ENCODE measurements around the gene EREG. TPM values are rescaled to one million over a fixed set of nuclear protein-coding genes. Genes with fewer than 3 reads are reported as not detected.
"Not testable (repeated sequence)": the region's sequence is repeated elsewhere in the genome, so short reads cannot be mapped to it uniquely, and the experiment has no call there.

EREG gene
- total RNA-seq, 1 donor from 2014 or later, result not detected

DNA sequence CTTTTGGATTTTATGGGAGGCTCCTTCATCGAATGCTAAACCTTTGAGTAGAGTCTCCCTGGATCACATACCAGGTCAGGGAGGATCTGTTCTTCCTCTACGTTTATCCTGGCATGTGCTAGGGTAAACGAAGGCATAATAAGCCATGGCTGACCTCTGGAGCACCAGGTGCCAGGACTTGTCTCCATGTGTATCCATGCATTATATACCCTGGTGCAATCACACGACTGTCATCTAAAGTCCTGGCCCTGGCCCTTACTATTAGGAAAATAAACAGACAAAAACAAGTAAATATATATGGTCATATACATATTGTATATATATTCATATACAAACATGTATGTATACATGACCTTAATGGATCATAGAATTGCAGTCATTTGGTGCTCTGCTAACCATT is 21.2 kb downstream of the EREG start:
- Mint-ChIP-seq H3K27ac (no peak overlapping the region), H3K27me3 (peaks cover 5% of the 10 kb centered on the region), H3K36me3 (ENCODE audit: low read depth) (no peaks in the 10 kb centered on the region), H3K9me3 (no peaks in the 10 kb centered on the region), H3K4me3 (no peak overlapping the region), H3K4me1 (no peaks in the 10 kb centered on the region)
- intact Hi-C loops (cut with micrococcal nuclease), result no loop called here
- no peak for DNase-seq

DNA sequence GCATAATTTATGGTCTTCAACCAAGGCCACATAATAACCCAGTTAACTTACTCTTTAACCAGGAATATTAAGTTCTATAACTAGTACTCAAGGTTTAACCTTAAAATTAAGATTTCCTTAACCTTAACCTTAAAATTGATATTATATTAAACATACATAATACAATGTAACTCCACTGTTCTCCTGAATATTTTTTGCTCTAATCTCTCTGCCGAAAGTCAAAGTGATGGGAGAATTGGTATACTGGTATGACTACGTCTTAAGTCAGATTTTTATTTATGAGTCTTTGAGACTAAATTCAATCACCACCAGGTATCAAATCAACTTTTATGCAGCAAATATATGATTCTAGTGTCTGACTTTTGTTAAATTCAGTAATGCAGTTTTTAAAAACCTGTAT is 22.8 kb downstream of the EREG start:
- no peak overlapping the region for H3K27ac Mint-ChIP-seq
- H3K4me1 Mint-ChIP-seq, result no peaks in the 10 kb centered on the region
- DNase-seq, result no peak
- no peaks in the 10 kb centered on the region for H3K9me3 Mint-ChIP-seq
- H3K36me3 Mint-ChIP-seq (ENCODE audit: low read depth), result no peaks in the 10 kb centered on the region
- H3K4me3 Mint-ChIP-seq, result no peak overlapping the region
- intact Hi-C loops (cut with micrococcal nuclease), result no loop called here
- peaks cover 5% of the 10 kb centered on the region for H3K27me3 Mint-ChIP-seq

DNA sequence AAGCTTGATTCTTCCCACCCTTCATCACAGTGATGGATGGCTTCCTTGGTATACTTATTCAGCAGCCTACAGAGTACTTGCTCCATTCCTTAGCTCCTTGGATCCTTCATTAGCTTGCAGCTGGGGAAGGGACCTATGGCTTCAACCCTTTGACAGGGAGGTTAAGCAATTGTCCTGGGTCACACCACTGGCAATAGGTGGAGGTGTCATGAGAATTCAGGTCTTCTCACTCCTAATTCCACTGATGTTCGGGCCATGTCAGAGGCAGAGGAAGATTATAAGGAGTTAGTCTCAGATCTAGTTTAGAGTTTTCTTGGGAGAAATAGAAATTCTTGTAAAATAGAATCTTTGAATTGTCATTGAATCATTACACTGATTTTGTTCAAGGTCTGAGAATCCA is 24.5 kb downstream of the EREG start:
- intact Hi-C loops (cut with micrococcal nuclease), result no loop called here
- peaks cover 5% of the 10 kb centered on the region for H3K27me3 Mint-ChIP-seq
- H3K27ac Mint-ChIP-seq, result no peak overlapping the region
- no peaks in the 10 kb centered on the region for H3K4me1 Mint-ChIP-seq
- H3K36me3 Mint-ChIP-seq (ENCODE audit: low read depth), result no peaks in the 10 kb centered on the region
- no peaks in the 10 kb centered on the region for H3K9me3 Mint-ChIP-seq
- no peak for DNase-seq
- no peak overlapping the region for H3K4me3 Mint-ChIP-seq

DNA sequence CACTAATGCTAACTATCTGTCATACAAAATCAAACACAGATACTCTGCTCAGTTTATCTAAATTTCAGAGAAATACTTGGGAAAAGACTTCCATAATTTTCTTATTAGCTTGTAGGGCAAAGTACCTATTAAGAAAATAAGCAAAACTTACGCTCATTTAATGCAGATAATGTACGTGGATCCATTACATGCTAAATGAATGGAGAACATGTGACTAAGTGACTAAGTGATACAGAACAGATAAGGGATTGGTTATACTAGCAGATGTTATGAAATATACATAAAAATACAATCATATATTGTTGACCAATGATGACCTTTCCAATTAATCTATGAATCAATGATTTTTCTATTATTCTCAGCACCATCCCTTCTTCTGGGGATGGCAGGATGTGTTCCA is 25.7 kb downstream of the EREG start:
- H3K4me3 Mint-ChIP-seq, result no peak overlapping the region
- peaks cover 5% of the 10 kb centered on the region for H3K27me3 Mint-ChIP-seq
- H3K36me3 Mint-ChIP-seq (ENCODE audit: low read depth), result no peaks in the 10 kb centered on the region
- H3K9me3 Mint-ChIP-seq, result no peaks in the 10 kb centered on the region
- intact Hi-C loops (cut with micrococcal nuclease), result no loop called here
- no peaks in the 10 kb centered on the region for H3K4me1 Mint-ChIP-seq
- no peak overlapping the region for H3K27ac Mint-ChIP-seq
- DNase-seq, result no peak

DNA sequence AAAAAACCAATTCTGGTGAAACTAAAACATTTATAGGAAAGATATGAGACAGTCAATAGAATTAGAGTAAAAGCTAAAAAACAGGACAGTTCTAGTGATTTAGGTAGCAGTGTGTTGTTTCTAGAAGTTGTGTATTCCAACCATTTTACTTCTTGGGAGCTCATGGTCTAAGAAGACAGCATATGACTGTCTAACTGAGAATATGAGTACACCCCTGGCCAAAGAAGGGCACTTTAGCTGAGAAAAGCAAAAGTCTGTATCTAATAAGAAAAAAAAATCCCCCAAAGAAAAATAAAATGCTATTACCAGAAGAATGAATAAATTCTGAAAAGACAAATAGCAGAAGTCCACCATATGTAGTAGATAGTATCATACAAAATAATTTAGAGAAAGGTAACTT is 26.4 kb downstream of the EREG start:
- H3K4me1 Mint-ChIP-seq, result no peaks in the 10 kb centered on the region

DNA sequence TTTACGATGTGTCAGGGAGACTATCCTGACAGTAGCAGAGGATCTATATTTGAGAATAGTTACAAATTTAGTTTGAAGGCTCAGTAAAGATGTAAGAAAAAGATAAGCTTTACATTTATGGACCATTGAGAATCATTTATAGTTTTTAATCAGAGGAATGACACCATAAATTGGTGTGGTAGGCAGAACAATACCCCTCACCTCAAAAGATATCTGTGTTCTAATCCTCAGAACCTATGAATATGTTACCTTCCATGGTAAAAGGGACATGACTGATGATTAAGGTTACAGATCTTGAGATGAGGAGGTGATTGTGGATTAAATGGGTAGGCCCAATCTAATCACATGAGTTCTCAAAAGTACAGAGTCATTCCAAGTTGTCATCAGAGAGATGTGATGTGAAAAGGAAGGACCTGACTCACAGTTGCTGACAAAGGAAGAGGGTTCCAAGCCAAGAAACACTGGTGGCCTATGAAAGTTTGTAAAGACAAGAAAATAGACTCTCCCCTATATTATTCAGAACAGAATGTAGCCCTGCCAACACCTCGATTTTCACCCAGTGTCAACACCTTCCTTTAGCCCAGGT is 27.0 kb downstream of the EREG start:
- intact Hi-C loops (cut with micrococcal nuclease), result no loop called here
- H3K4me1 Mint-ChIP-seq, result no peaks in the 10 kb centered on the region
- H3K9me3 Mint-ChIP-seq, result no peaks in the 10 kb centered on the region
- H3K27me3 Mint-ChIP-seq, result peaks cover 5% of the 10 kb centered on the region
- DNase-seq, result no peak
- H3K36me3 Mint-ChIP-seq (ENCODE audit: low read depth), result no peaks in the 10 kb centered on the region
- no peak overlapping the region for H3K27ac Mint-ChIP-seq
- no peak overlapping the region for H3K4me3 Mint-ChIP-seq

More for the DNA sequence above, 26.4 kb downstream of the EREG start:
- Mint-ChIP-seq H3K27me3 (peaks cover 5% of the 10 kb centered on the region), H3K9me3 (no peaks in the 10 kb centered on the region), H3K36me3 (ENCODE audit: low read depth) (no peaks in the 10 kb centered on the region), H3K4me3 (no peak overlapping the region), H3K27ac (no peak overlapping the region)
- DNase-seq, result no peak
- intact Hi-C loops (cut with micrococcal nuclease), result no loop called here

DNA sequence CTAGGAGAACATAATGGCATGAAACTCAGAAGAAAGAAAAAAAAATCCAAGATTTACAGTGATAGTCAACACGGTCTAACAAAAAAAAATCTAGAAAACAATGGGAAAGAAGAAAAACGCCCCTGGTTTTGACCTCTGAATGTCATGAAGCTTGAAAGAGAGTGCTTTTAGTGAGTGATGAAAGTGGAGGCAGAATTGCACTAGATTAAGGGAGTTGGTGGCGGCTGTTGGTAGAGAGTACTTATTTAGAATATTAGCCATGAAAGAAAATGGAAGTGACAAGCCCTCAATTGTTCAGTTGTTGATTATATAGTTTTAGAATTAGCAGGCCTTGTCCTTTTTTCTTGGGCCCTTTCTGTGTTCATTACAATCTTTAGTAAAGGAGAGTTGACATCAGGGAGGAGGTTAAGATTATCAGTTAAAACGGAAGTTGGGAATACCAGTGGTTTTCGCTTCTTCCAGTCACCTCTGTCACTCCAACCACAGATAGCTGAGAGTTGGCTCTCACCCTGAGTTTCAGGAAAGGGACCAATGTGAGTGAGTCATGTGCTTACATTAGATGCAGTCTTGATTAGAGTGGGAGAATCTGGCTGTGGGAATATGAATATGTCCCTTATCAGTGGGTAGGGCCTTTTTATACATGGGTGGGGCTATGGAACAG is 29.7 kb downstream of the EREG start:
- H3K36me3 Mint-ChIP-seq (ENCODE audit: low read depth), result no peaks in the 10 kb centered on the region
- H3K27me3 Mint-ChIP-seq, result peaks cover 1% of the 10 kb centered on the region
- DNase-seq, result no peak

DNA sequence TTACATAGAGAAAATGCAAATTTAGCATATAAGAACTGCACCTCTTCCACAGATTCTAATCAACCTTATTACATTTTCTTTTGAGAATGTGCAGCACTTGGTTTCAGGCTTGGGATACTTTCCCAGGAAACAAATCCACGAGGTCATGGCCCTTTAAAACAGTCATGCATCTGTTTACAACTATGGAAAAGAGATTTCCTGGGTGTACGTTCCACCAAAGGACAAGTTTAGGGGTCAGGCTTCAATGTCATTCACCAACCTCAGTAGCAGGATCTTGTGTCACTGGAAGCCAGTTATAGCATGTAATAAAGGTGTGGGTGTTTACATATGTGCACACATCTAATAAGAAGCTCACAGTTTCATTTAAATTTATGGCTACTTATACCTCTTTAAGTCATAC is 30.7 kb downstream of the EREG start:
- H3K27ac Mint-ChIP-seq, result no peak overlapping the region
- peaks cover 9% of the 10 kb centered on the region for H3K4me1 Mint-ChIP-seq
- no peak overlapping the region for H3K4me3 Mint-ChIP-seq
- intact Hi-C loops (cut with micrococcal nuclease), result no loop called here
- peaks cover 1% of the 10 kb centered on the region for H3K27me3 Mint-ChIP-seq
- no peaks in the 10 kb centered on the region for H3K9me3 Mint-ChIP-seq
- H3K36me3 Mint-ChIP-seq (ENCODE audit: low read depth), result no peaks in the 10 kb centered on the region
- DNase-seq, result no peak

More for the DNA sequence above, 29.7 kb downstream of the EREG start:
- Mint-ChIP-seq H3K27ac (no peak overlapping the region), H3K4me1 (peaks cover 9% of the 10 kb centered on the region), H3K4me3 (no peak overlapping the region), H3K9me3 (no peaks in the 10 kb centered on the region)
- intact Hi-C loops (cut with micrococcal nuclease), result no loop called here

DNA sequence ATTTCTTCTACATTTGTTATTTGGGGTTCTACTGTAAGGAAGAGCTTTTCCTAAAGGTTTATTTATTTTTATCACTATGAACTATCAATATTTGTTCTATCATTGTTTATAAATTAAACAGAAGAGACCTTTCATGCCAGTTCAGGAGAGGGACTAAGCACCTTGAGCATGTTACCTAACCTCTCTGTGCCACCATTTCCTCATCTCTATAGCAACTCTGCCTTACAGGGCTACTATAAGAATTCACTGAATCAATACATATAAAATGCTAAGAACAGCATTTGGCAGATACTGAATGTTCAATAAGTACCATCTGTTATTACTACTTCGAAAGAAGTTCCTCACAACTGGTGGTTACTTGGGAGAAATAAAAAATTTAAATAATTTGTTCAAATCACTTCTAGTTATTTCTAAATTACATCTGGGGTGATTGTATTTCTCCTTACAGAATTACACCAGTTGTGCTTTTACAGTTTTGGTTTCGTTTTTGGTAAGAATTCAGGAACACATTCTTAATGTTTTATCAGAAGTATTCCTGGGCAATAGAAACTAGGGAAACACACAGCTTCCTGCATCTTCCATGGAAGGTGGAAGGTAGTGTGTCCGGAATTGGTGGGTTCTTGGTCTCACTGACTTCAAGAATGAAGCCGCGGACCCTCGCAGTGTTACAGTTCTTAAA is 32.9 kb downstream of the EREG start:
- Mint-ChIP-seq H3K9me3 (no peaks in the 10 kb centered on the region), H3K4me3 (peak overlapping the region; percentile 90), H3K27me3 (peaks cover 4% of the 10 kb centered on the region), H3K36me3 (ENCODE audit: low read depth) (no peaks in the 10 kb centered on the region), H3K4me1 (peaks cover 9% of the 10 kb centered on the region), H3K27ac (peak overlapping the region; percentile 89)
- no peak for DNase-seq
- intact Hi-C loops (cut with micrococcal nuclease), result no loop called here

DNA sequence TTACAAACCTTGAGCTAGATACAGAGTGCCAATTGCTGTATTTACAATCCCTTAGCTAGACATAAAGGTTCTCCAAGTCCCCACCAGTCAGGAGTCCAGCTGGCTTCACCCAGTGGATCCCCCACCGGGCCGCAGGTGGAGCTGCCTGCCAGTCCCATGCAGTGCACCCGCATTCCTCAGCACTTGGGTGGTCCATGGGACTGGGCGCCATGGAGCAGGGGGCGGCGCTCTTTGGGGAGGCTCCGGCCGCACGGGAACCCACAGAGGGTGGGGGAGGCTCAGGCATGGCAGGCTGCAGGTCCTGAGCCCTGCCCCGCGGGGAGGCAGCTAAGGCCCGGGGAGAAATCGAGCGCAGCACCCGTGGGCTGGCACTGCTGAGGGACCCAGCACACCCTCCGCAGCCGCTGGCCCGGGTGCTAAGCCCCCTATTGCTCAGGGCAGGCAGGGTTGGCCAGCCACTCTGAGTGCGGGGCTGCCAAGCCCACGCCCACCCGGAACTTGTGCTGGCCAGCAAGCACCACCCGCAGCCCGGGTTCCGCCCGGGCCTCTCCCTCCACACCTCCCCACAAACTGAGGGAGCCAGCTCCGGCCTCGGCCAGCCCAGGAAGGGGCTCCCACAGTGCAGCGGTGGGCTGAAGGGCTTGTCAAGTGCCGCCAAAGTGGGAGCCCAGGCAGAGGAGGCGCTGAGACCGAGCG is 34.1 kb downstream of the EREG start:
- H3K4me1 Mint-ChIP-seq; H3K36me3 Mint-ChIP-seq (ENCODE audit: low read depth); H3K9me3 Mint-ChIP-seq; DNase-seq; H3K27me3 Mint-ChIP-seq; H3K27ac Mint-ChIP-seq; intact Hi-C loops (cut with micrococcal nuclease): not testable (repeated sequence)
- H3K4me3 Mint-ChIP-seq, result peak overlapping the region; percentile 90

DNA sequence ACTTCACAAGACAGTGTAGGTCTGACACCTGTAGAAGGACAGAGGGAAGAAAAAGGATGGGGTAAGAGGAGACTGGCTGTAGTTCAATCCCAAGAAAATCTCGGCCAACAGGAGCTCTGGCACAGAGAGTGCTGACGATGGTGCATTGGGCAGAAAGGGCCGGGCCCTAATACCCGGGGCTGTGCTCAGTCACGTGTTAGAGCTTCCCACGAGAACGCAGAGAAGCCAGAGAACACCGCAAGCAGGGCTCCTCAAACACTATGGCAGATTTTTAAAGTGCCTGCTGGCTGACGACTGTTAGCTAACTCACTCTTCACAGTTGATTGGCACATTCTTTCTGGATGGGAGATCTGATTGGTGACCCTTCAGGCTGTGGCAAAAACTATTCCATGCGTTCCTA is 35.5 kb downstream of the EREG start:
- Mint-ChIP-seq H3K27ac (no peak overlapping the region), H3K9me3 (no peaks in the 10 kb centered on the region), H3K27me3 (peaks cover 5% of the 10 kb centered on the region), H3K4me3 (no peak overlapping the region), H3K4me1 (peaks cover 9% of the 10 kb centered on the region), H3K36me3 (ENCODE audit: low read depth) (no peaks in the 10 kb centered on the region)
- no peak for DNase-seq
- intact Hi-C loops (cut with micrococcal nuclease), result no loop called here

DNA sequence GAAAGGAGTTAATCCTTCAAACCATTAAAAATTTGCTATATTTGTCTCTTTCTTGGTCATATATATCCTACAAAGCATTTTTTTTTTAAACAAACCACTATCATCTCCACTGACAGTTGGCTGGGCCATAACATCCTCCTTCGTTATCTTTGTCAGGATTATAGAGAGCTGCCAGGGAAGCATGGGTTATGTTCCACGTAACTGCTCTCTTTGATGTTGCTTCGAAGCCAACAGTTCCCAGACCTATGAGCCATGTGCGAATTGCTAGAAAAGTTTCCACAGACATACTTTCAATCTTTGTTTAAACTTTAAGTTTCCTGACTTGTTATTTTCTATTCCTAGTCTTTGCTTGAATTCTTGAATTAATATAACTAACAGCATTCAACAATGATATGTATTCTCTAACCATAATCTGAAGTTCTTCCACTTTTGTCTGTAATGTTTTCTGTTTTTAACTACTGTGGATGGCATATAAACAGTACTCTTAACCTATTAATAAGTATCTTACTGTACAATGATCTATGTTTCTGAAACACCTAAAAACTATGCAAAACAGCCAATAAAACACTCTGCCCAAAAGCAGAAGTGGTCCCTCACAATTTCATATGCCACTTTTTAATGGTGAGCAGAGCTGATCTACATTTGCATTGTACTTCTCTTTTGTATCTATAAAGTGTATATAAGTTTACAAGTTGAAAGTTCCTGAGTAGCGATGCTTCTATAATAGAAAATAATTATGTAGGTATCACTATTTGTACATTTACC is 37.9 kb downstream of the EREG start:
- no peak overlapping the region for H3K4me3 Mint-ChIP-seq
- H3K9me3 Mint-ChIP-seq, result no peaks in the 10 kb centered on the region
- peaks cover 5% of the 10 kb centered on the region for H3K27me3 Mint-ChIP-seq
- no peak for DNase-seq
- H3K4me1 Mint-ChIP-seq, result peaks cover 6% of the 10 kb centered on the region
- intact Hi-C loops (cut with micrococcal nuclease), result no loop called here
- H3K36me3 Mint-ChIP-seq (ENCODE audit: low read depth), result no peaks in the 10 kb centered on the region
- no peak overlapping the region for H3K27ac Mint-ChIP-seq

DNA sequence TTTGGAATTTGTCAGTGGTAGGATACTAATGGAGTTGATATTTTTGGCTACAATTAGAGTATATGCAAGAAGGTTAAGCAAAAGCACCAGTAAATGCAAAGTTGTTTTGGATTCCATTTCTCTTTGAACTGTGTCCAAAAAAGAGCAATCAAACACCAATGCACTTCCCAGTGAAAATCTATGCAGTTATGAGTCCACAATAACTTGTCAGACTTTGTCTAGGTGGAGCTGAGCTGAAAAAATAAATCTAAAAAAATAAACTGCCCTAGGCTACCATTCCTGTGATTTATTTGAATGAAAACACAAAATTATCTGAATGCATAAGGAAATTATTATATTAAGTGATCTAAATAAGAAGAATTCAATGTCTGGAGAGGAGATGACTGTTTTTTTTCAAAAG is 42.9 kb downstream of the EREG start:
- DNase-seq, result no peak
- no peaks in the 10 kb centered on the region for H3K4me1 Mint-ChIP-seq

More for the DNA sequence above, 42.9 kb downstream of the EREG start:
- Mint-ChIP-seq H3K36me3 (ENCODE audit: low read depth) (no peaks in the 10 kb centered on the region), H3K4me3 (no peak overlapping the region), H3K9me3 (no peaks in the 10 kb centered on the region), H3K27ac (no peak overlapping the region), H3K27me3 (peaks cover 2% of the 10 kb centered on the region)
- intact Hi-C loops (cut with micrococcal nuclease), result no loop called here

All from activated CD4-positive, alpha-beta T cell treated with anti-CD3 and anti-CD28 coated beads, Interleukin-2, amount 10 ng/mL, durations not matched to agents 24 days and 14 days (primary cell).